ENCODE measurements around the gene ERC1. TPM values are rescaled to one million over a fixed set of nuclear protein-coding genes. Genes with fewer than 3 reads are reported as not detected.

Gene ERC1
- total and polyA plus RNA-seq, 2 of the 4 experiments (the other 2 are of a cell fraction) = 11.6 to 25.6 TPM

DNA sequence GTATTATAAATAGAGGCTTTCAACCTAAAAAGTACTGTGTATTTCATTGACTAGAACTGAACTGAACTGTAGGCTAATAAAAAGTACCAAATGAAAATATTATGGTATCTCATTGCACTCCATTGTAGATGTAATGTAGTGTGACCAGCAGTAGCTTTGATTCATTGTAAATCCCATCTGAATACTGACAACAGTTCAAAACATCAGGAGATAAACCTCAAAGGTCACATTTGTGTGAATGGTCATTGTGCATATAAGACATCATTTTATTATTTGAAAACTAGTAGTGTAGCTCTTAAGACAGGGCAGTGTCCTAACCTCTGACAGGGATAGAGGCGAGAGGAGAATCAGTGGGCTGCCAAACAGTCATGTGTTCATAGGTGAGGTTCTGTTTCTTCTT is 316.8 kb downstream of the ERC1 start:
- no peak overlapping the region for H3K9ac ChIP-seq (ENCODE audit: low read depth, low read length)
- H3K4me2 ChIP-seq (ENCODE audit: low read depth, low read length) = no peak overlapping the region
- H3K4me1 ChIP-seq (ENCODE audit: control insufficient read depth, insufficient read depth, low read length) = no peaks in the 10 kb centered on the region; the same call in 1 of the 2 replicates
- ChIA-PET CTCF (no interaction called here), POLR2A (ENCODE audit: unreplicated experiment) (no interaction called here)
- H3K79me1 ChIP-seq (ENCODE audit: low read depth in 1 of 2, low read length in 2 of 2) = peaks cover 0 to 14% of the 10 kb centered on the region in 2 experiments; a peak in 3 of 4 replicates
- no peak overlapping the region for H4K8ac ChIP-seq (ENCODE audit: low read depth in 2 of 2, low read length in 2 of 2)
- no peaks in the 10 kb centered on the region; the same call in 1 of the 2 replicates for H3K9me1 ChIP-seq (ENCODE audit: insufficient read depth, low read length)
- no peak overlapping the region for H3K14ac ChIP-seq (replicated peaks; ENCODE audit: low read depth, low read length)
- dilution Hi-C loops (cut with HindIII; ENCODE audit: low sequenced_read_pairs, unreplicated experiment) = no loop called here
- H2BK120ac ChIP-seq (ENCODE audit: low read depth, low read length) = no peak overlapping the region
- H4K5ac ChIP-seq (ENCODE audit: low read depth, low read length) = no peak overlapping the region
- H2AK9ac ChIP-seq (replicated peaks; ENCODE audit: low read depth, low read length, poor library complexity) = no peak overlapping the region
- H2AFZ ChIP-seq (replicated peaks; ENCODE audit: low read length, poor library complexity) = no peak overlapping the region
- H2BK20ac ChIP-seq (ENCODE audit: low read depth, low read length) = no peak overlapping the region
- no peak for DNase-seq
- no peak overlapping the region for H2BK5ac ChIP-seq (ENCODE audit: low read depth, low read length, poor library complexity, severe bottlenecking)
- no peak overlapping the region for H3K18ac ChIP-seq (ENCODE audit: low read depth, low read length)
- WGBS, 2 experiments (ENCODE audit: extremely low coverage in 2 of 2, insufficient read length in 1 of 2) = no CpG with 5 or more reads among the region's 1 CpG
- H3K9me3 ChIP-seq (ENCODE audit: control insufficient read depth, insufficient read depth, low read length) = no peaks in the 10 kb centered on the region
- H2BK15ac ChIP-seq (ENCODE audit: low read depth, low read length) = no peak overlapping the region
- H3K4me3 ChIP-seq (ENCODE audit: insufficient read depth, low read depth, low read length) = no peak overlapping the region
- no peak overlapping the region for H4K91ac ChIP-seq (ENCODE audit: insufficient read depth, low read depth, low read length)
- no peak overlapping the region for H3K56ac ChIP-seq (ENCODE audit: extremely low read depth, insufficient read depth, low read length)
- intact Hi-C loops (cut with micrococcal nuclease) = no loop called here
- TF ChIP-seq RCOR1 (IDR thresholded peaks at IDR 0.05; ENCODE audit: insufficient replicate concordance, low read length) = no peak
- TF ChIP-seq NFE2L2 (IDR thresholded peaks at IDR 0.05; ENCODE audit: low read depth, low read length) = no peak
- no peak for TF ChIP-seq MXI1 (IDR thresholded peaks at IDR 0.05; ENCODE audit: borderline replicate concordance, low read depth, low read length)
- no peaks in the 10 kb centered on the region for H4K20me1 ChIP-seq (ENCODE audit: insufficient read depth, low read length)
- BruUV-seq (replicated peaks) = no TSS peak
- H3K23ac ChIP-seq (ENCODE audit: low read depth, low read length) = no peak overlapping the region
- no peak overlapping the region for H3K27ac ChIP-seq (ENCODE audit: insufficient read depth, low read length)
- in situ Hi-C loops (cut with MboI; ENCODE audit: low sequenced_read_pairs) = no loop called here
- no peak for ATAC-seq (ENCODE audit: low read depth)
- no peak overlapping the region for H3K4ac ChIP-seq (ENCODE audit: low read depth, low read length)
- H3K27me3 ChIP-seq (ENCODE audit: control insufficient read depth, insufficient read depth, low read length) = no peaks in the 10 kb centered on the region
- H2AK5ac ChIP-seq (ENCODE audit: low read depth, low read length) = no peak overlapping the region
- 0 out of 2 replicates have a peak, but pooled peaks cover 1% of the 10 kb centered on the region for H3K36me3 ChIP-seq (ENCODE audit: control insufficient read depth, insufficient read depth, low read length)
